Left forelimb (tissue), 1 donor: ENCODE results near the gene ARFGEF2.
"Not testable (repeated sequence)": the region's sequence is repeated elsewhere in the genome, so short reads cannot be mapped to it uniquely, and the experiment has no call there.

Experiments
- DNase-seq: peaks from one replicate; pipeline ENCODE4 v3.0.0-alpha.2; 2018; ENCODE audit warnings: low spot score

Gene ARFGEF2

GRCh38 chr20:48953653-48954052 lies 32.1 kb downstream of the ARFGEF2 start:
- DNase-seq: no peak

GRCh38 chr20:48956052-48956451 lies 34.5 kb downstream of the ARFGEF2 start:
- no peak for DNase-seq

GRCh38 chr20:48957053-48957481 lies 35.6 kb downstream of the ARFGEF2 start:
- no peak for DNase-seq

- no peak for DNase-seq
Observed at GRCh38 chr20:48957533-48957932, 36.0 kb downstream of the ARFGEF2 start.

- DNase-seq: no peak
Observed at GRCh38 chr20:48958743-48959142, 37.2 kb downstream of the ARFGEF2 start.

- DNase-seq: no peak
Observed at GRCh38 chr20:48959899-48960550, 38.5 kb downstream of the ARFGEF2 start.

GRCh38 chr20:48962421-48962820 lies 40.9 kb downstream of the ARFGEF2 start:
- DNase-seq: no peak

- no peak for DNase-seq
Observed at GRCh38 chr20:48962976-48963771, 41.7 kb downstream of the ARFGEF2 start.

GRCh38 chr20:48965189-48965910 lies 43.8 kb downstream of the ARFGEF2 start:
- no peak for DNase-seq

- no peak for DNase-seq
Observed at GRCh38 chr20:48970681-48971365, 49.3 kb downstream of the ARFGEF2 start.

GRCh38 chr20:48971956-48972355 lies 50.4 kb downstream of the ARFGEF2 start:
- DNase-seq: no peak

- DNase-seq: no peak
Observed at GRCh38 chr20:48972816-48973215, 51.3 kb downstream of the ARFGEF2 start.

- DNase-seq: no peak
Observed at GRCh38 chr20:48975955-48976354, 54.4 kb downstream of the ARFGEF2 start.

GRCh38 chr20:48979980-48980379 lies 58.5 kb downstream of the ARFGEF2 start:
- not testable (repeated sequence) for DNase-seq

GRCh38 chr20:48983423-48984400 lies 62.2 kb downstream of the ARFGEF2 start:
- DNase-seq: no peak

- DNase-seq: no peak
Observed at GRCh38 chr20:48984575-48985219, 63.2 kb downstream of the ARFGEF2 start.

- DNase-seq: no peak
Observed at GRCh38 chr20:48986899-48987298, 65.4 kb downstream of the ARFGEF2 start.

GRCh38 chr20:48990467-48990866 lies 69.0 kb downstream of the ARFGEF2 start:
- no peak for DNase-seq

- DNase-seq: no peak
Observed at GRCh38 chr20:48995589-48995988, 74.1 kb downstream of the ARFGEF2 start.
